HepG2 (cell line): ENCODE measurements around the gene THRB. TPM values are rescaled to one million over a fixed set of nuclear protein-coding genes. Genes with fewer than 3 reads are reported as not detected.

ENCODE experiments used
- ATF4 ChIP-seq, 2 experiments: fragments of 450-650 bp in 1 of 2; sonication (generic) in 1 of 2; formaldehyde crosslinking; IDR thresholded peaks; 2 replicates each; pipeline versions ENCODE4 v1.5.0 to v1.8.0; 2020 to 2022; ENCODE audit warnings: mild to moderate bottlenecking in 1 of 2, missing genetic modification reagents in 1 of 2
- CCAR2 ChIP-seq: fragments of 200-400 bp; formaldehyde crosslinking; optimal IDR thresholded peaks from 2 replicates; pipeline ENCODE3; 2018; ENCODE audit warnings: low read depth, mild to moderate bottlenecking, low read length, moderate library complexity
- CENPT ChIP-seq: sonication (generic); formaldehyde crosslinking; IDR thresholded peaks from 2 replicates; pipeline ENCODE4 v1.8.0; 2022; ENCODE audit warnings: low read depth, mild to moderate bottlenecking, moderate library complexity, missing genetic modification reagents
- CREB1 ChIP-seq, 2 experiments: fragments of 450-650 bp in 1 of 2; IDR thresholded peaks; 2 replicates each; pipeline ENCODE4 v1.6.1; 2016 to 2017; ENCODE audit warnings: control low read depth in 1 of 2, mild to moderate bottlenecking in 1 of 2, missing compliant biosample characterization in 1 of 2, missing genetic modification characterization in 1 of 2
- EEA1 ChIP-seq: sonication (generic); formaldehyde crosslinking; IDR thresholded peaks from 2 replicates; pipeline ENCODE4 v1.5.1; 2020; ENCODE audit warnings: mild to moderate bottlenecking, missing genetic modification reagents, borderline replicate concordance
- ELF4 ChIP-seq: sonication (generic); formaldehyde crosslinking; IDR thresholded peaks from 2 replicates; pipeline ENCODE4 v1.5.0; 2020; ENCODE audit warnings: missing genetic modification reagents, mild to moderate bottlenecking, moderate library complexity, borderline replicate concordance
- GABPA ChIP-seq, 2 experiments: IDR thresholded peaks; 2 replicates each; pipeline ENCODE4 v1.6.1; 2011 to 2016; ENCODE audit warnings: low read depth in 2 of 2, low read length in 1 of 2, missing biosample characterization in 1 of 2, missing genetic modification characterization in 1 of 2
- HCFC1 ChIP-seq: fragments of 150-350 bp; IDR thresholded peaks from 2 replicates; pipeline ENCODE4 v1.6.1; 2014; ENCODE audit warnings: low read depth, low read length
- HDAC2 ChIP-seq: sonication (generic); formaldehyde crosslinking; IDR thresholded peaks from 2 replicates; pipeline ENCODE4 v1.4.0; 2020; ENCODE audit warnings: missing genetic modification reagents
- RFX3 ChIP-seq: IDR thresholded peaks from 2 replicates; pipeline ENCODE4 v1.6.1; 2016; ENCODE audit warnings: missing biosample characterization, missing genetic modification reagents
- SIX4 ChIP-seq: sonication (generic); formaldehyde crosslinking; IDR thresholded peaks from 2 replicates; pipeline ENCODE4 v1.4.0; 2020; ENCODE audit warnings: missing genetic modification reagents
- SOX5 ChIP-seq: IDR thresholded peaks from 2 replicates; pipeline ENCODE4 v1.6.1; 2016; ENCODE audit warnings: borderline replicate concordance
- ZIK1 ChIP-seq: sonication (generic); formaldehyde crosslinking; IDR thresholded peaks from 2 replicates; pipeline ENCODE4 v1.5.0; 2020; ENCODE audit warnings: mild to moderate bottlenecking, low read depth, missing genetic modification reagents, borderline replicate concordance
- ZNF205 ChIP-seq: IDR thresholded peaks from 2 replicates; pipeline ENCODE4 v1.6.1; 2018; ENCODE audit warnings: missing biosample characterization, missing genetic modification reagents
- ZNF503 ChIP-seq: sonication (generic); formaldehyde crosslinking; IDR thresholded peaks from 2 replicates; pipeline ENCODE4 v1.4.0; 2020; ENCODE audit warnings: missing genetic modification reagents
- ZNF550 ChIP-seq: sonication (generic); formaldehyde crosslinking; IDR thresholded peaks from 2 replicates; pipeline ENCODE4 v1.4.0; 2020; ENCODE audit warnings: mild to moderate bottlenecking, missing genetic modification reagents, borderline replicate concordance
- ZNF672 ChIP-seq: sonication (generic); formaldehyde crosslinking; IDR thresholded peaks from 2 replicates; pipeline ENCODE4 v1.8.1; 2022; ENCODE audit warnings: missing genetic modification reagents
- ZNF746 ChIP-seq: sonication (generic); formaldehyde crosslinking; IDR thresholded peaks from 2 replicates; pipeline ENCODE4 v1.8.0; 2022; ENCODE audit warnings: mild to moderate bottlenecking, missing genetic modification reagents
- polyA plus RNA-seq, 8 experiments: library from polyadenylated mRNA; depleted of rRNA in 3 of 8; stranded (reverse) in 7 of 8; unstranded in 1 of 8; fragments of >200 nt; fragmentation: Illumina TruSeq in 4 of 8; extraction: Trizol in 4 of 8; gene quantifications; 2 replicates each; pipeline versions ENCODE4 v1.2.1 to v1.2.3, GENCODE V29; 2011 to 2016; ENCODE audit warnings: low read depth in 4 of 8, missing spikeins in 1 of 8, mixed read lengths in 1 of 8; ENCODE audit not compliant: insufficient read depth in 1 of 8
- total RNA-seq, 5 experiments: library from RNA; depleted of rRNA; stranded (reverse); fragments of >200 nt; fragmentation: Illumina TruSeq; extraction: Trizol; gene quantifications; 2 replicates each; pipeline ENCODE4 v1.2.3, GENCODE V29; 2016; ENCODE audit warnings: low read depth in 1 of 5
- TF ChIP-seq, protein P1 (sequence below), 2 experiments: sonication (generic) in 1 of 2; formaldehyde crosslinking in 1 of 2; IDR thresholded peaks; 2 replicates each; pipeline versions ENCODE4 v1.4.0 to v1.6.1; 2018 to 2020; ENCODE audit warnings: missing genetic modification reagents in 2 of 2, borderline replicate concordance in 1 of 2, low read depth in 1 of 2, mild to moderate bottlenecking in 1 of 2, missing biosample characterization in 1 of 2
- TF ChIP-seq, protein P2 (sequence below): IDR thresholded peaks from 2 replicates; pipeline ENCODE4 v1.6.1; 2018; ENCODE audit warnings: missing genetic modification reagents, mild to moderate bottlenecking, missing compliant biosample characterization

The THRB gene
- total and polyA plus RNA-seq, 2 of the 13 experiments (the other 11 are each of a cell fraction or from before 2014, with no cell fraction given), result 4.7 to 22.7 TPM

DNA sequence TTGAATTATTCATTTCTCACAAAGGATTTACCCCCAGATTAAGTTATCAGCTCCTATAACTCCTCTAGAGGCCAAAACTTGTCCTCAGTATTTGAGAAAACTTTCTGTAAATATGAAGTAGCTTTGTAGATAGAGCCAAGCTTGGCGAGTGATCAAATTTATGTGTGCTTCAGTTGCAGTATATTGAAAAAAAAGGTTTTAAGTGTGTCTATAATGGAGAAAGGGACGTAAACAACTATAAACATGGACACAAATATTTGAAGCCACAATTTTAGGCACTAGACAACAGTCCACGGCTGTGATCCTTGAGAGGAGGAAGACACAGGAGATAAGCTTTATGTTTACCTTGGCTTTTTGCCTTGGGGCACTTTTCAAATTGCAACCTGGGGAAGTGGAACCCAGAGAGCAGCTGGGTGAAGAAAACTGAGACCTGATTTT is 118.7 kb downstream of the THRB start (continued):
- TF ChIP-seq, protein P1, sequence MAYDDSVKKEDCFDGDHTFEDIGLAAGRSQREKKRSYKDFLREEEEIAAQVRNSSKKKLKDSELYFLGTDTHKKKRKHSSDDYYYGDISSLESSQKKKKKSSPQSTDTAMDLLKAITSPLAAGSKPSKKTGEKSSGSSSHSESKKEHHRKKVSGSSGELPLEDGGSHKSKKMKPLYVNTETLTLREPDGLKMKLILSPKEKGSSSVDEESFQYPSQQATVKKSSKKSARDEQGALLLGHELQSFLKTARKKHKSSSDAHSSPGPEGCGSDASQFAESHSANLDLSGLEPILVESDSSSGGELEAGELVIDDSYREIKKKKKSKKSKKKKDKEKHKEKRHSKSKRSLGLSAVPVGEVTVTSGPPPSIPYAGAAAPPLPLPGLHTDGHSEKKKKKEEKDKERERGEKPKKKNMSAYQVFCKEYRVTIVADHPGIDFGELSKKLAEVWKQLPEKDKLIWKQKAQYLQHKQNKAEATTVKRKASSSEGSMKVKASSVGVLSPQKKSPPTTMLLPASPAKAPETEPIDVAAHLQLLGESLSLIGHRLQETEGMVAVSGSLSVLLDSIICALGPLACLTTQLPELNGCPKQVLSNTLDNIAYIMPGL (CRISPR knock-in tag; IDR thresholded peaks at IDR 0.05; ENCODE audit: borderline replicate concordance in 1 of 2, low read depth in 1 of 2), result no peak
- no peak for TF ChIP-seq ZIK1 (CRISPR knock-in tag)
- TF ChIP-seq ZNF503 (CRISPR knock-in tag), result peak; percentile 46; the same call in 1 of the 2 replicates
- TF ChIP-seq CREB1 (IDR thresholded peaks at IDR 0.05), result no peak
- TF ChIP-seq CREB1 (CRISPR knock-in tag; IDR thresholded peaks at IDR 0.05), result no peak
- no peak for TF ChIP-seq CCAR2
- no peak for TF ChIP-seq SIX4 (CRISPR knock-in tag)
- TF ChIP-seq ZNF746, result no peak
- TF ChIP-seq ATF4 (CRISPR knock-in tag; IDR thresholded peaks at IDR 0.05), result no peak
- TF ChIP-seq ZNF550, result no peak
- TF ChIP-seq CENPT (CRISPR knock-in tag), result no peak
- peak; percentile 56; the same call in 1 of the 2 replicates for TF ChIP-seq HDAC2 (CRISPR knock-in tag)
- 0 out of 2 replicates have a peak, but pooled peaks have one; percentile 24 for TF ChIP-seq SOX5
- no peak for TF ChIP-seq ZNF205 (CRISPR knock-in tag)
- TF ChIP-seq EEA1 (CRISPR knock-in tag), result no peak
- no peak for TF ChIP-seq ZNF672
- no peak for TF ChIP-seq RFX3
- TF ChIP-seq ELF4, result no peak
- TF ChIP-seq HCFC1, result no peak
- TF ChIP-seq, protein P2, sequence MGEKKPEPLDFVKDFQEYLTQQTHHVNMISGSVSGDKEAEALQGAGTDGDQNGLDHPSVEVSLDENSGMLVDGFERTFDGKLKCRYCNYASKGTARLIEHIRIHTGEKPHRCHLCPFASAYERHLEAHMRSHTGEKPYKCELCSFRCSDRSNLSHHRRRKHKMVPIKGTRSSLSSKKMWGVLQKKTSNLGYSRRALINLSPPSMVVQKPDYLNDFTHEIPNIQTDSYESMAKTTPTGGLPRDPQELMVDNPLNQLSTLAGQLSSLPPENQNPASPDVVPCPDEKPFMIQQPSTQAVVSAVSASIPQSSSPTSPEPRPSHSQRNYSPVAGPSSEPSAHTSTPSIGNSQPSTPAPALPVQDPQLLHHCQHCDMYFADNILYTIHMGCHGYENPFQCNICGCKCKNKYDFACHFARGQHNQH (CRISPR knock-in tag), result no peak
- no peak for TF ChIP-seq GABPA (IDR thresholded peaks at IDR 0.05; ENCODE audit: low read depth, low read length)
- no peak for TF ChIP-seq GABPA (CRISPR knock-in tag; IDR thresholded peaks at IDR 0.05; ENCODE audit: low read depth)
